HG03139 (cell line): ENCODE data around the gene COL26A1.
"Not testable (repeated sequence)": the region's sequence is repeated elsewhere in the genome, so short reads cannot be mapped to it uniquely, and the experiment has no call there.

Source experiments
- ATAC-seq: cut with Tn5 transposase; IDR thresholded peaks from one replicate; pipeline ENCODE4 v1.9.1; 2021; ENCODE audit not compliant: unreplicated experiment

COL26A1 gene

DNA sequence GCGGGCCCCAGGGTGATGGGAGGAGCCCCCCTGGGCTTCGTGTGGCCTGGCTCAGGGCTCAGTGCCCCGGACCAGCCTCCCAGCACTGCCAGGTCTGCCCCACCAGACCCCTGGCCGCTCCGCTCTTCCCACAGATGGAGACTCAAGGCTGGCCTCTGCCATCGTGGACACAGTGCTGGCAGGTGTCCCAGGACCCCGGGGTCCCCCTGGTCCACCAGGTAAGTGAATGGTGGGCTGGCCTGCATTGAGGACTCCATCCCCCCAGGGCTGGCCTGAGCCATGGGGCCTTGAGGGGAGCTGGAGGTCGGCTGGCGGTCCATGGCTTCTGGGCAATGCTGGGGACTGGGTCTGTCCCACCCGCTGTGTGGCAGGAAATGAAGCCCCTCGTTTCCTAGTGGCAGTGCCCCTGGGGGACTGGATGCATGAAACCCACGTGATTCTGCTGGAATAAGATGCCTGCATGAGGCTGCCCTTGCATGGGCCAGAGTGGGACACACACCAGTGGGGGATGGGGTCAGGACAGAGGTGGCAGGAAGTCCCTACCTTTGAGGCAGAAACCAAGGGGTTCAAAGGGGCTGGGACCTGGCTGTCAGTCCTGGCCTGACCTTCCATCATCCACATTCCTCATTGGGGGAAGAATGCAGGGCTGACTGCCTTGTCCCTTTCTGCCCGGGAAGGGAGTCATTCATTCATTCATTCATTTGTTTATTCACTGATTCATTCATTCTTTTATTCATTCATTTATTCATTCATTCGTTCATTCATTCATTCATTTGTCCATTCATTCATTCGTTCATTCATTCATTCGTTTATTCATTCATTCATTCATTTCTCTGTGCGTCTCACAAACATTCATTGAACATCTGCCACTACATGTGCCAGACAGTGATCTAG, 184.6 kb downstream of the COL26A1 start:
- no peak for ATAC-seq

DNA sequence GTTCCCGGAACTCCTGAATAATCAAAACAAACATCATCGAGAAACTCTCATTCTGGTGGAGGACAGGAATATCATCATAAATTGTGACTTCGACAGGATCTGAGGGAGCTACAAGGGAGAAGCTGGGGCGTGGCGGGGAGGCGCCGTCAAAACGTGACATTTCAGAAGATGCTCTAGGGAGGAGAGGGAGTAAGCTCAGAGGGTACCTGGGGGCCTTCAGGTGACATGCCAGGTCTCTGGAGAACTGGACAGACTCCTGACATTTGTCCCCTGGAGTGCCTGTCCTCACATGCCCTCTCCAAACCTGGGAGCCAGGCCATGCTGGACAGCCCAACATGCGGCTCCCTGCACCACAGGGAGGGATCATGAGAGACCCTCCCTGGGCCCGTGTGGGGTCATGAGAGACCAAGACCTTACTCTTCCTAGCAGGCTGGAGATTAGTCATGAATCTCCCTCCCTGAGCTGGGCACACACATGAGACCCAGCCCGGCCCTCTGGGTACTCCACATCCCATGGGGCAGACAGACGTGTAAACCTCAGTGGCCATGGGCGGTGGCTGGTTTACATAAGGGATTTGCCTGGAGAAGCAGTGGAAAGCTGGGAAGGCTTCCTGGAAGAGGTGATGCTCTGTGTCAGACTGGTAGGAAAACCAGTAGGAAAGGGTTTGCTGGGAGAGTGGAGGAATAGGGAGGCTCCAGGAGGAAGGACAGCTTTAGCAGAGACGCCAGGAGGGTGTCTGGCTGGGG, 185.4 kb downstream of the COL26A1 start:
- ATAC-seq, result no peak

DNA sequence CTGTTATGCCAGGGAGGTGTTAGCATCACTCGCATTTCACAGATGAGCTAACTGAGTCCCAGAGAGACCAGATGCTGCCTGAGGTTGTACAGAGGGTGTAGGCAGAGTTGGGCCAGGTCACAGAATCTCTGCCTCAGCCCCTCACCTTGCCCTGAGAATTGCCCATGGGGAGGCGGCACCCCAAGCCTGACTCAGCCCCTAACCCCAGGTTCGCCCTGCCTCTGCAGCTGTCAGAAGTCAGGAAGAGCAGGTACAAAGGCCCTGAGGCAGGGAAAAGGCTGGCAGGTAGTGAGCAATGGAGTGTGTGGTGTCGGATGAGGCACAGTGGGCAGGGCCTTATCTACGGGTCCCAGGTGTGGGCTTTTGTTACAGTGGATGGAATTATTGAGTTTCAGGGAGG, 187.1 kb downstream of the COL26A1 start:
- no peak for ATAC-seq

DNA sequence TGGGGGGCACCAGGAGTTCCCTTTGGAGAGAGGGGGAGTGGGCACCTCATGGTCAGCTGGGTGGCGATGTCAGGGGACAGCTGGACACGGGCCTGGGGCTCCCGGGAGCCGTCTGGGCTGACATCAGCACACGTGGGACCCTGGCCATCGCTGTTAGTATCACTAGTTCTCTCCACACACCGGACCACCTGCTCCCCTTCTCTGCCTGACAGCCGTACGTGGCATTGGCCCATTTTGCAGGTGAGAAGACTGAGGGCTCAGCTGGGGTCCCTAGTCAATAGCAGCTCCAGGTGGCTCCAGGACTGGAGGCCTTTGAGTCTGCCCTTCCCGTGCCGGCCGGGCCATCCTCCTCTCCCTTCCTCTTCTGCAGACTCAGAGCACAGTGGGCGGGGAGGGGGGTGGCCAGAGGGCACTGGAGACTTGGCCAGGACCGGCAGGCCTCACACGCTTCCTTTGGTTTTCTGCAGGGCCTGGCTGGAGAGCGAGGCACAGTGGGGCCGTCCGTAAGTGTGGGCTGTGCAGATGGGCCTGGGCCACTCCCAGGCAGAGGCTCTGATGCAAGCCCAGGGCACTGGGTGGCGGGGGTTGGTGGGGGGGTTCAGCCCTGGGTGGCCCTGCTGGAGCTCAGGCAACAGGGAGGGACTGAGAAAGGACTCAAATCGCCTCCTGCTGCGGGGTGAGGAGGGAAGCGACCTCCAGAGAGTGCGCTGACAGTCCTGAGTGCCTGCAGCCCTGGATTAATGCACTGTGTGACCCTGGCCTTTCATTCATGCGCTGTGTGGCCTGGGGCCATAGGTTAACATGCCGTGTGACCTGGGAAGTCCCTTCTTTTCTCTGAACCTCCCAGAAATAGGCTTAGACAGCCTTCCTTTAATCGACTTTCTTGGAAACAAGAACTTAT, 188.2 kb downstream of the COL26A1 start:
- no peak for ATAC-seq

DNA sequence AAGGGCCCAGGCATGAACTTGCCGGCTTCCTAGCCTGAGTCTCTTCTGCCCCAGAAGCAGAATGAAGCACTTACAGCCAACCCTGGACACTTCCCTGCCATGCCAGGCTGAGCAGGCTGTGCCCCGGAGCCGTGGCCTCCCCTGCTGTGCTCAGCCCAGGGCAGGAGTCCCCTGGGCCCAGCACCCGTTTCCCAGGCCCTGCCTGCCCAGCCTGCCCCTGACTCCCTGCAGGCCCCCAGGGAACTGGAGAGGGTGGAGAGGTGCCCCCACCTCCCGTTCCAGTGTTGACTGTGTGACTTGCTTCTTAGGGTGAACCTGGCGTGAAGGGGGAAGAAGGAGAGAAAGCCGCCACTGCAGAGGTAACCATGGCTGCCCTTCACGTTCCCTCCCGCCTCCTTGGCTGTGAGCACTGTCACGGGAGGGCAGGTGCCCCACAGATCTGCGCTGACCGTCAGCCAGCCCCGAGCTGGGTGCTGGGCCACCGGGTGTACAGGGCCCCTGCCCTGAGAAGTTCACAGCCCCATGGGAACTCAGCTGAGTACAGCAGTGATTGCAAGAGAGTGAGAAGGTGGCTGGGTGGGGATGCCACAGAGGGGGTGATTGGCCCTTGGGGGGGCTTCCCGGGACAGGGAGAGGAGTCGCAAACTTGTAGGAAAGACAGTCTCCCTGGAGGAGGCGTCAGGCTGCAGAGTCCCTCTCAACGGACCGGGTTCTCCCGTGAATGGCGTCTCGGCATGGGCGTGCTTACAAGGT, 190.5 kb downstream of the COL26A1 start:
- no peak for ATAC-seq

DNA sequence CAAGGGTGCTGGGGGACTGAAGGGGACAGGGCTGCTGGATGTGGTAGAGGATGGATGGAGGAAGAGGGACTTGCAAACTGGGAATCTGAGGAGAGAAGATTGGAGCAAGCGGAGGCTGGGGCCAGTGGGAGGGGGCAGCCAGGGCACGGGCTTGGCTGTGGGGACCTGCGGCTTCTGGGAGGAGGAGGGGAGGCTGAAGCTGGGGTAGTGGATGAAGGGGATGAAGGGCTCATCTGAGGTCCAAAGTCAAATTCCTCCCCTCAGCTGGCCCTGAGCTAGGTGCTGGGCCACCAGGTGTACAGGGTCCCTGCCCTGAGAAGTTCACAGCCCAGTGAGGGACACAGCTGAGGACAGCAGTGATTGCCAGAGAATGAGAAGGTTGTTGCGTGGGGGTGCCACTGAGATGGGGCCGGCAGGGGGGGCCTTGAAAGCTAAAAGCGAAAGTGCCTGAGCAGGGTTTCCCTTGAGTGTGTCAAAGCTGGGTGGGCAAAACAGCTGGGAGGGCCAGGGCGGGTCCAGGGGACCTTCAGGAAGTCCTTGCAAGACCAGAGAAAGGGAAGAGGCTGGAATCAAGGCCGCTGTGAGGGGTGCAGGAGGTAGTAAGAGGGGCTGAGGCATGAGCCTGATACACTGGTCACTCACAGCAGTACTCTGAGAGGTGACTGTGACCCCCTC, 191.2 kb downstream of the COL26A1 start:
- ATAC-seq, result no peak

DNA sequence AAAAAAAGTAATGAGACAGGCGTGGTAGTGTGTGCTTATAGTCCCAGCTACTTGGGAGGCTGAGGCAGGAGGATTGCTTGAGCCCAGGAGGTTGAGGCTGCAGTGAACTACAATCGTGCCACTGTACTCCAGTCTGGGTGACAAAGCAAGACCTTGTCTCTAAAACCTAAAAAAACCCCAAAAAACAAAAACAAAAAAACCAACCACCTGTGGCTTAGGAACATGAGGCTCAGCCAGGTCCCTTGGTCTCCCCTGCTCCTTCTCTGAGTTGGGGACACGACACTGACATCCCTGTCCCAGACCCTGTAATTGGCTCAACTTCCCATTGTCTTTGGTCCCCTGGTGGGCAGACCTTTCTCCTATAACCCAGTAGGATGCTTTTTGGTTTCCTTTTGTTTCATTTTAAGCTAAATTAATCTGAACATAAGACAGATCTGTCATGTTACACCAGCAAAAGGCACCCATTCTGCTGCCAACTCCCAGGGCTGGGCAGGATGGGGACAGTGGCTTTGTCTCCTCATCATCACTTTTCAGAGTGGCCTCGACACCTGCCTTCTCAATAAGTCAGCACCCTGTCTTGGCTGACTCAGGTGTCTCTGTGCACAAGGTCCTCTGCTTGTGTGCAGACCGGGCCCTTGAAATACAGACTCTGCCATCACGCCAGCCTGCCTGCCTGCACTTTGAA, 192.1 kb downstream of the COL26A1 start:
- no peak for ATAC-seq

DNA sequence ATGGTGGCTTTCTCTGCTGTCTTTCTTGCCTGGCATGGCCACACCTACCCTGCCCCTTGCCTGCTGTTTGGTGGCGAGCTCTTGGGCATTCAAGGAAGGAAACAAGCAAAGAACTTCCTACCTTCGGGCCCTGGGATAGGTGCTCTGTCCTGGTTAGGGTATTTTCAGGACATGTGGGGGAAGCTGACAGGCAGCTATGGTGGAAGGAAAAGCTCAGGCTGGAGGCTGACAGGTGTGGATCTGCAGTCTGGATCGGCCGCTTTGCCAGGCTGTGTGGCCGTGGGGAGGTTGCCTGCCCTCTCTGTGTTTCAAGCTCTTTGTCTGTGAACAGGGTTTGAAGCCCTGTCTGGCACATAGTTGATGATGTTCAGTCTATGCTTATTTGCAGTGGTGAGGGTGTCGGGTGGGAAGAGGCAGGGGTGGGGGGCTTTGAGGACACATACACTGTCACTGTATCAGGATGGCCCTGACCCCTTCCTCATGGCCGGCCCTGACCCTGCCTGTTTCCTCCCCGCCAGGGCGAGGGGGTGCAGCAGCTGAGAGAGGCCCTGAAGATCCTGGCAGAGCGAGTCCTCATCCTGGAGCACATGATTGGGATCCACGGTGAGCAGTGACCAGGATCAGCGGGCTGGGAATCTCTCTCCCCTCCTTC, 192.7 kb downstream of the COL26A1 start:
- no peak for ATAC-seq

DNA sequence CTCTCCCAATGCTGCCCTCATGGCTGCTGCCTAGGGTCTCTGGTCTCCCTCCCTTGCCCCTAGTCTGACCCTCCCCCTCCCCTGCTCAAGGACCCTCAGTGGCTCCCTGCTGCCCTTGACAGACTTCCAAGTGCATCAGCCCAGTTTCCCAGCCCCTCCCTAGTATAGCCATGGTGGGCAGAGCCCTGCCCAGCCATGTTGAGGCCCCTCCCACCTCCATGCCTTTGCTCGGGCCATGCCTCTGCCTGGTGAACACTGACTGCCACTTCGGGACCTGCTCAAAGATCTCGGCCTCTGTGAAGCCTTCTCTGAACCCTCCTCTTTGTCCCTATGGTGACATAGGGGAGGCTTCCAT, 193.2 kb downstream of the COL26A1 start:
- ATAC-seq, result no peak

DNA sequence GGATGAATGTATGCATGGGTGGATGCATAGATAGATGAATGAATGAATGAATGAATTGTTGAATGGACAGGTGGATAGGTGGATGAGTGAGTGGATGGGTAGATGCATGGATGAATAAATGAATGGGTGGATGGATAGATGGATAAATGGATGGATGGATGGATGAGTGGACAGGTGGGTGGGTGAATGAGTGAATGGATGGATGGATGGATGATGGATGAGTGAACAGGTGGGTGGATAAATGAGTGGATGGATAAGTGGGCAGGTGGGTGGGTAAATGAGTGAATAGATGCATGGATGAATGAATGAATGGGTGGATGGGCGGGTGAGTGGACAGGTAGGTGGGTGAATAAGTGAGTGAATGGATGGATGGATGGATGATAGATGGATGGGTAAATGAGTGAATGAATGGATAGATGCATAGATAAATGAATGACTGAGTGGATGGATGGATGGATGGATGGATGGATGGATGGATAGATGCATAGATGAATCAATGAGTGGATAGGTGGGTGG, 193.8 kb downstream of the COL26A1 start:
- ATAC-seq, result no peak

DNA sequence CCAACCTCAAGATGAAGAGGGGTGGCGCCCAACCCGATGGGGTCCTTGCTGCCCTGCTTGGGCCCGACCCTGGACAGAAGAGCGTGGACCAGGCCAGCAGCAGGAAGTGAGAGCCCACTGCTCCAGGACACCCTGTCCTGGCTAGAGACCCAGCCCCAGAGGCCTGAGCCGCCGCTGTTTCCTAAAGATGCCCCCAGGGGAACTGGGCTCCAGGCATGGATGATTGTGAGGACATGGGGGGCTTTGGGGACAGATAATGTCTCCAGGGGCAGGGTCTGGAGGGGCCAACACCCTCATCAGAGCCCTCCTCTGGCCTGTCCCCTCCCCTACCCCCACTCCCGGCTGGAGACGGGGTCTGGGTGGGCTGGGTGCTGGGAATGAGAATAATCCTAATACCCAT, 194.7 kb downstream of the COL26A1 start:
- no peak for ATAC-seq

DNA sequence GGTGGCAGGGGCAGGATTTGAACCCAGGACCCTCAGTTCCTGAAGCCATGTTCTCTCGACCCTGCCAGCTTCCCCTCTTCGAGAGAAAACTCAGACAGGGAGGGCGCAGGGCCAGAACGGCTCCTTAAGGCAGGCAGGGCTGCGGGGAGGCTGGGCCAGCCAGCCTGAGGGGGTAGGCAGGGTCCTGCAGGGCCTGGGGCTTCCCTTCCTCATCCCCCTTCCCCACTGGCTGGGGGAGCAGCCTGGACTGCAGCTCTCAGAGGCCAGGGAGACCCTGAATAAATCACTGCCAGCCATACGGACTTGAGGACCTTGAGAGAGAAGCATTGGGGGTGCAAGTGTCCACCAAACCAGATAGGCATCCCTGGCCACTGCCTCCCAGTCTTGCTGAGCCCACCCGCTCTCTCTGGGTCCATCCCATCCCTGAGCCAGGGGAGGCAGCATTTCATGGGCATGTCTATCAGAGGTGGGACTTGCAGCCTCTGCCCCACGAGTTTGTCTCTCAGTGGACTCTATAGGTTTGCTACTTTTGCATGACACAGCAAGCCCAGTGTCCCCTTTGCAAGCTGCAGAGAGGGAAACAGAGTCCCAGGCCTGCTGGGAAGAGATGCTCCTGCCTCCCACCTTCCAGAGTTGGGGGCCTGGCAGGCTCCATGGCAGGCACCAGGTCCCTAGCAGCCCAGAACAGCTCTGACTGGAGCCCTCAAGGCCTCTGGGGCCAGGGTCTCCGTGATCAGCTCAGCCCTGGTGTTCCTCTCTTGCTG, 195.5 kb downstream of the COL26A1 start:
- ATAC-seq, result no peak

DNA sequence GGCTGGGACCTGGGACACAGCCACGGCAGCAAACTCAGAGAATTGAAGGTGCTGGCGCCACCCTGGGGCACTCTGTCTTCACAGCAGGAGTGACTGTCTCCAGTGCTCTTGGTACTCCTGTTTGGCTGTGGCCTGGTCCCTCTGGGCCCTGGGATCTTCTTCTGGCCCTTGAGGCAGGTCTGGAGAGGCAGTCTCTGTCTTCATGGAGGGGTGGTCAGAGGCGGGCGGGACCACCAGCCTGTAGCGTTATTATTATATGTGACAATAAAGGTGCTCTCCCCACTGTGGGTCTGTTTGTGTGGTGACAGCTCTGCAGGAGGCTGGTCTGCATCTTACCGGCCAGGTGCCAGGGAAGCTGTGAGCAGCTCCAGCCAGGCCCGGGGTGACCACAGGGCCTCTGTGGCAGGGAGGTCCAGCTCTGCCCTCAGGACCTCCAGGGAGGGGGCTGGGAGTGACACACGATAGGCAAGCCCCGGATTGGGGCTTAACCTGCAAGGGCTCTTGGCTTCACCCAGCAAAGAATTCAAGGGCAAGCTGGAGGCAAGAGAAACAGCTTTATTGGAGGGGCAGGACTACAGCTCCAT, 196.2 kb downstream of the COL26A1 start:
- no peak for ATAC-seq

DNA sequence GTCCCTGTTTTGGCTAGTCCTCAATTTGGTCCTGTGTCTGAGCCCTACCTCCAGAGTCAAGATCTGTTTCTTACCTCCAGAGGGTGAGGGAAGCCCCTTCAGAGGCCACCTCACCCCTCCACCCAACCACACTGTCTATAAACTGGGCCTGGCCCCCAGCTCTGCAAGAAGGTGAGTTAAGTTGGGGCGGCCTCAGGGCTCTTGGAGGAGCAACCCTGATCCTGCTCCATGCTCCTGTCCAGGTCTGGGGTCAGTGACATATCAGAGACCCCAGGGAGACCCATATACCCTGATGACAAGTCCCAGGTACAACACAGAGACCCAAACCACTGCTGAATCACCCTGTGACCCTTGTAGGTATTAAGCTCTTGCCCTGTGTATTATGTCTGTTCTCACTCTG, 196.9 kb downstream of the COL26A1 start:
- no peak for ATAC-seq

DNA sequence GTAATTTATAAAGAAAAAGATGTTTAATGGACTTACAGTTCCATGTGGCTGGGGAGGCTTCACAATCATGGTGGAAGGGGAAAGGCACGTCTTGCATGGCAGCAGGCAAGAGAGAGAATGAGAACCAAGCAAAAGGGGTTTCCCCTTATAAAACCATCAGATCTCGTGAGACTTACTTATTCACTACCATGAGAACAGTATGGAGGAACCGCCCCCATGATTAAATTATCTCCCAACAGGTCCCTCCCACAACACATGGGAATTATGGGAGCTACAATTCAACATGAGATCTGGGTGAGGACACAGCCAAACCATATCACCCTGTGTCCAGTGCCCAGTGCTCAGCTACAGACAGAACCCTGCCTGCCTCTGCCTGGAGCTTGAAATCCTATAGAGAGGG, 197.3 kb downstream of the COL26A1 start:
- ATAC-seq, result not testable (repeated sequence)

DNA sequence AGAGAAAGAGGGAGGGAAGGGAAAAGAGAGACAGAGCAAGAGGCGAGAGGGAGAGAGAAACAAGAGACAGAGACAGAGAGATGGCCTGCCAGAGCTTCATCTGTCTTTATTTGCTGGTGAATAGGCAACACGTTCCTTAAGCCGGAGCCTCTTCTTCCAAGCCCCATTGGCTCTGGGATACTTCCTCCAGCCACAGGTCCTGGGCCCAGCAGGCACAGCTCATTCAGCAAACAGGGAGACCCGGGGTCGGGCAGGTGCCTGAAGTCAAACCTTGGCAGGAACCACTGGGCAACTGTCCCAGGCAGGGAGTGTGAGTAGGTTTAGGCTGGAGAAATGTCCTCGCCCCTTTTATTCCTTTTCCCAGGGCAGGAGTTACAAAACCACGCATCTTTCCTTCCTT, 198.2 kb downstream of the COL26A1 start:
- no peak for ATAC-seq

DNA sequence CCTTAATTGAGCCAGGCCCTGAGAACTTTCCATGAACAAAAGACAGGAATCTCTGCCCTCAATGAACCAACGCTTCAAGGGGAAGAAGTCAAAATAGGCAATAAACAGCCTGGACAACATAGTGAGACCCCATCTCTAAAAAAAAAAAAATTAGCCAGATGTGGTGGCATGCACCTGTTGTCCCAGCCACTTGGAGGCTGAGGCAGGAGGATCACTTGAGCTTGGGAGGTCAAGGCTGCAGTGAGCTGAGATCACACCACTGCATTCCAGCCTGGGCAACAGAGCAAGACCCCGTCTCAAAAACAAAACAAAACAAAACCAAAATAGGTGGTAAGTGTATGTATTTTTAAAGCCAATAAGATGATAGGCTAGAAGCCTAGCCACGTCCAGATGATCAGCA, 198.6 kb downstream of the COL26A1 start:
- not testable (repeated sequence) for ATAC-seq
